Subcutaneous adipose tissue (tissue), 4 donors: ENCODE results near the gene MITF. TPM values are rescaled to one million over a fixed set of nuclear protein-coding genes. Genes with fewer than 3 reads are reported as not detected.

Experiments
- total RNA-seq, 4 donors: library from RNA; depleted of rRNA; stranded (reverse); fragments of >200 nt; gene quantifications; one replicate each; pipeline ENCODE4 v1.1.0, GENCODE V29; 2016
- TF ChIP-seq, protein P1 (sequence below): fragments of 450-650 bp; IDR thresholded peaks from one replicate; pipeline ENCODE4 v1.5.1; 2016; ENCODE audit warnings: low read depth, mild to moderate bottlenecking, control low read depth, antibody characterized with exemption, moderate library complexity

MITF gene
- total RNA-seq, 4 donors from 2014 or later, result 19.6 to 60.3 (median 32.5) TPM

DNA sequence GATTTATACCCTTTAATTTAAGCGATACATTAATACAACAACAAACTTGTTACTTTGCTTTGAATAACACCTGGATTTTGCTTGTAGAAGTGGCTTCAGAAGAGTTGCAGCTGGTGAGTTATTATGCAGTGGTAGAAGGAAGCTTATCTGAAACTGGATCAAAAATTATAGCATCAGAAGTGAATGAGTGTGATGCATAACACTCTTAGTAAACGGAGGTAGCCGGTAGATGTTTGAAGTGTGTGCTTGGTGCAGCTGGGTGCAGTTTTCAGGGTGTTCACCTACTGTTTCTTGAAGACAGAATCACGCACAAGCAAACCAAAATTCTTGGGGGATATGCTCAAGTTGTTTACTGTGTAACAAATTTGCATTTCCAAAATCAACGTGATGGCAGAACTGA lies 103.1 kb downstream of the MITF start:
- TF ChIP-seq, protein P1, sequence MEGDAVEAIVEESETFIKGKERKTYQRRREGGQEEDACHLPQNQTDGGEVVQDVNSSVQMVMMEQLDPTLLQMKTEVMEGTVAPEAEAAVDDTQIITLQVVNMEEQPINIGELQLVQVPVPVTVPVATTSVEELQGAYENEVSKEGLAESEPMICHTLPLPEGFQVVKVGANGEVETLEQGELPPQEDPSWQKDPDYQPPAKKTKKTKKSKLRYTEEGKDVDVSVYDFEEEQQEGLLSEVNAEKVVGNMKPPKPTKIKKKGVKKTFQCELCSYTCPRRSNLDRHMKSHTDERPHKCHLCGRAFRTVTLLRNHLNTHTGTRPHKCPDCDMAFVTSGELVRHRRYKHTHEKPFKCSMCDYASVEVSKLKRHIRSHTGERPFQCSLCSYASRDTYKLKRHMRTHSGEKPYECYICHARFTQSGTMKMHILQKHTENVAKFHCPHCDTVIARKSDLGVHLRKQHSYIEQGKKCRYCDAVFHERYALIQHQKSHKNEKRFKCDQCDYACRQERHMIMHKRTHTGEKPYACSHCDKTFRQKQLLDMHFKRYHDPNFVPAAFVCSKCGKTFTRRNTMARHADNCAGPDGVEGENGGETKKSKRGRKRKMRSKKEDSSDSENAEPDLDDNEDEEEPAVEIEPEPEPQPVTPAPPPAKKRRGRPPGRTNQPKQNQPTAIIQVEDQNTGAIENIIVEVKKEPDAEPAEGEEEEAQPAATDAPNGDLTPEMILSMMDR, result no peak

DNA sequence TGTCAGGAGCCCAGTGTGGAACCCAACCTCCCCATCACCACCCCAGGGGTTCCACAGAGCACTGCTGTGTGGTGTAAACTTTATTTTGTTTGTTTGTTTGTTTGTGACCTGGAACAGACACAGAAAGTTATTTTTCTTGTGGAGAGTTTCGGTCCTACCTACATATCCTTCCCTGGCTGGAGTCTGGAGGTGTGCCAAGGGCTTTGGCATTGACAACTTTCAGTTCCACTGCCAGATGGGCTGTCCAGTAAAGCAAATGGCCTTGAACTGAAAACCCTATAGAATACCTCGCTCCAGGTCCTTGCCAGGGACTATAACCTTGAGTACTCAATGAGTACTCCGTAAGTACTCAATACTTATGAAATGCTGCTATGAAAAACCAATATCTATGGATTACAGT lies 103.5 kb downstream of the MITF start:
- TF ChIP-seq, protein P1, result no peak

DNA sequence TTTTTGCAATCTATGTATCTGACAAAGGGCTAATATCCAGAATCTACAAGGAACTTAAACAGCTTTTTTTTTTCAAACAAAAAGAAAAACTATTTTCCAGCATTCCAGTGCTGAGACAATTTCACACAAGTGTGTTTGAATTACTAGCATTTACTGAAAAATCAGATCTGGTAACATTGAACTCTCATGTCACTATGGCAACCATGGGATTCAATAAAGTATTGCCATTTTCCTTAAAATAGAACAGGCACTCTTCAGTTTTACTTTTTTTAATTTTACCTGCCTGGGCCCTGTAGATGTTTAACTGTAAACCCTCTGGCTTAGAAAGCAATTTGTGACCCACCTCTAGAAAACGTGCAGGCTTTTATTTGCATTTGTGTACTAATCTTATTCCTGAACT lies 105.4 kb downstream of the MITF start:
- TF ChIP-seq, protein P1, result no peak

DNA sequence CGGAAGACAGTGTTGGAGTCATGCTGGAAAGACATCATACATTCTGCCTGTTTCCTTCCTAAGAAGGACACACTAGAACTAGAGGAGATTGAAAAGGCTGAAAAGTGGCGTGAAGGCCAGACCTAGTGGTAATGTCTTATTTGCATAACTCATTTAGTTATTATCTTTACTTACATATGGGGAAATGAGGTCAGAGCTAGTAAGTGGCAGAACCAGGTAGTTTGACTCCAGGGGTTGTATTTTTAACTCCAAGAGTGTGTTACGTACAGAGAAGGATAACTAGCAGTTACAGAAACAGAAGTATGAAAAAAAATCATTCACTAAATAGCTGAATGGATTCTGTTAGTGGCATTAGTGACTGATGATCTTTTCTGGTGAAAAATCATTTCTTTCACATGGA lies 108.0 kb downstream of the MITF start:
- TF ChIP-seq, protein P1, result no peak

DNA sequence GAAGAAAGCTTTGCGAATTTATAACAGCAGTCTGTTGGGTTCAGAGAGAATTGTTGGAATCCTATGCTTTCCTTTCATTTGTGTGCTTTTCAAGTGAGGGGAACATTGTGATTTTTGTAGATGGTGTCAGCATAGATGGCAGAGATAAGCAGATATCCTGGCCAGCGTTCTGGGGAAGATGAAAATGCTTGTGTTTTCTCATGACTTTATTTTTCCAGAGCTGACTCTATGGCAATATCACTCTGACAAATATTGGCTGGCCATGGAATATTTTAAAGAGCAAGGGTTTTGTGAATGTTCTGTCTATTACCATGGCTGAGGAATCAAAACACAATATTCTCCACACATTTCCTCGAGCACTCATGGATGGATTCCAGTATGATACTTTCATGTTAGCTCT lies 108.8 kb downstream of the MITF start:
- TF ChIP-seq, protein P1, result no peak

DNA sequence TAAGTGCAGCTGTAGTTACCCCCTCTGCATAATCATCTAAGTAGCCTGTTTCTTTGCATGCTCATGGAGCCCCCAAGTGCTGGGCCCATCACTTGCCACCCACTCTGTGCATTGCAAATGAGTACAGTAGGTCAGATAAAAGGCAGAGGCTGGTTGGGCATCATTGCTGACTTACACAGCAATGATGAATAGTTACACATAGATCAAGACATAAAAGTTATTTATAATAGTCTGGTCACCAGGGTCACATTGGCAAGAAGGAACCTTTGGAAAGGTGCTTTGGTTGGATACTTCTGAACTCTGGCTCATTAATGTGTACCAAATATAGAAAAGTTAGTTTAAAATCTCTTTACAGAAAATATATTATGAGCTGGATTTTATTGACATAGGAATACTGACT lies 111.6 kb downstream of the MITF start:
- TF ChIP-seq, protein P1, result no peak

DNA sequence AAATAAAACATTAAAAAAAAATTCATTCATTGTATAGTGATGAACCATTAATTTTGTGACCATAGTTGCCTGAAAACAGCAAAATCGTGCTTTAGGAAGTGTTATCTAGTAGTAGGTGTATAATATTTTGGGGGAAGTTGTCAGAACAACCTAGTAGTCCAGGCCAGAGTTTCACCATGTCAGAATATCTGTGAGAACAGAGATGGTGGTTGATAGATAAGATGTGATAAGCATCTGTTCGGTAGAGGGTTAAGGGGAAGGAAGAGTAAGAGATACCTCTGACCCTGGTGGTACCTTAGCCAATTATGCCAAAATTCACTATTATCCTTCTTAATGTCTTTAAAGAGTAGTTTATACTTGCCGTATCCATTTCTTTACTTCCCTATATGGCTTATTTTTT lies 113.8 kb downstream of the MITF start:
- TF ChIP-seq, protein P1, result no peak
